ENCODE results near the gene HSD17B14.
"Not testable (repeated sequence)": the region's sequence is repeated elsewhere in the genome, so short reads cannot be mapped to it uniquely, and the experiment has no call there.

HSD17B14 gene

DNA sequence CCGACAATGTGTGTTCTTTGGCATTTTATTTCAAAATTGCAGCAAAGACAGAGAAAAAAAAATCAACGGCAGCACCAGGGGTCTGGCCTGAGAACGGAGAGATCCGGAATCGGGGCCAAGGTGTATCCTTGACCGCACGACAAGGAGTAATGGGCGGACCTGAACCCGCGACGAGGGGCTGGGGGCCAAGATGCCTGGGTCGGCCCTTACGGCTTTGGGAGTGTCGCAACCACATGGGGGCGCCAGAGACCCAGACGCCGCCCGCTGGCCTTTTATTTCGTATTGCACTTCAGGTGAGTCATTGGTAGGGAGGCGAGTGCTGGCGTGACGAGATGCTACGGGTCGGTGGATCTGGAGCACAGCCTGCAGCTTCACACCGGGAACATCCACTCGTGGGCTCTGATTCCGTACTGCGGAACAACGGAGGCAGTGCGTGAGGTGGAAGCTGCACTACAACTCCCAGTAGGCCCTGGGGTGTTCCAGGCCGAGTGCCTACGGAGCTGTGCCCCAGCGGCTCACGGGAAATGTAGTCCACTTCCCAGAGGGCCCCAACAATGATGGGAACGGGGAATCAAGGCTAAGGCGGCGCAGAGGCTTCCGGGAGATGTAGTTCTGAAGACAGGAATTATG is 41.1 kb downstream of the HSD17B14 start:
- TF ChIP-seq, protein P1, sequence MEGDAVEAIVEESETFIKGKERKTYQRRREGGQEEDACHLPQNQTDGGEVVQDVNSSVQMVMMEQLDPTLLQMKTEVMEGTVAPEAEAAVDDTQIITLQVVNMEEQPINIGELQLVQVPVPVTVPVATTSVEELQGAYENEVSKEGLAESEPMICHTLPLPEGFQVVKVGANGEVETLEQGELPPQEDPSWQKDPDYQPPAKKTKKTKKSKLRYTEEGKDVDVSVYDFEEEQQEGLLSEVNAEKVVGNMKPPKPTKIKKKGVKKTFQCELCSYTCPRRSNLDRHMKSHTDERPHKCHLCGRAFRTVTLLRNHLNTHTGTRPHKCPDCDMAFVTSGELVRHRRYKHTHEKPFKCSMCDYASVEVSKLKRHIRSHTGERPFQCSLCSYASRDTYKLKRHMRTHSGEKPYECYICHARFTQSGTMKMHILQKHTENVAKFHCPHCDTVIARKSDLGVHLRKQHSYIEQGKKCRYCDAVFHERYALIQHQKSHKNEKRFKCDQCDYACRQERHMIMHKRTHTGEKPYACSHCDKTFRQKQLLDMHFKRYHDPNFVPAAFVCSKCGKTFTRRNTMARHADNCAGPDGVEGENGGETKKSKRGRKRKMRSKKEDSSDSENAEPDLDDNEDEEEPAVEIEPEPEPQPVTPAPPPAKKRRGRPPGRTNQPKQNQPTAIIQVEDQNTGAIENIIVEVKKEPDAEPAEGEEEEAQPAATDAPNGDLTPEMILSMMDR (IDR thresholded peaks at IDR 0.05; ENCODE audit: control extremely low read depth, extremely low read depth, low read depth, missing control alignments), result peak; percentile 85
- CTCF ChIA-PET, result interaction anchor here (0.6 to 13.1 kb wide), 37 partner anchors 7 to 403 kb away, joined by 3 to 291 read pairs (median 4); partner anchors contain the start of genes BCAT2, CA11, FUT2 and GYS1
- POLR2A ChIA-PET, result interaction anchor here (1.0 to 1.5 kb wide), 2 partner anchors 17 to 33 kb away, joined by 3 to 4 read pairs; no protein-coding TSS in a partner anchor
- DNase-seq (ENCODE audit: extremely low spot score), result peak; percentile 92

DNA sequence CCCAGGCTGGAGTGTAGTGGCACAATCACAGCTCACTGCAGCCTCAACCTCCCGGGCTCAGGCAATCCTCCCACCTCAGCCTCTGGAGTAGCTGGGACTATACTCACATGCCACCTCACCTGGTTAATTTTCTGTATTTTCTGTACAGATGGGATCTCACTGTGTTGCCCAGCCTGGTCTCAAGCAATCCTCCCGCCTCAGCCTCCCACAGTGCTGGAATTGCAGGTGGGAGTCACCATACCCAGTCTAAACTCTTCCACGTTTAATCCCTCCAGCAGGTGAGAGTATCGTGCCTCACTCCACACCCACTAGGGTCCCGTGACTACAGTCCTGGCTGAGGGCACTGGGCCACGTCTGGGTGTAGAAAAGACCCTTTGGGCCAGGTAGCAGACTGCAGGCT is 42.0 kb downstream of the HSD17B14 start:
- CTCF ChIA-PET, result interaction anchor here (1.1 to 13.1 kb wide), 13 partner anchors 9 to 199 kb away, joined by 4 to 291 read pairs (median 16); partner anchors contain the start of genes BCAT2, CA11, GYS1 and HSD17B14
- POLR2A ChIA-PET, result interaction anchor here (0.8 kb wide), 1 partner anchor 81 kb away, joined by 3 read pairs; no protein-coding TSS in a partner anchor
- TF ChIP-seq, protein P1 (IDR thresholded peaks at IDR 0.05; ENCODE audit: control extremely low read depth, extremely low read depth, low read depth, missing control alignments), result no peak
- DNase-seq (ENCODE audit: extremely low spot score), result no peak

GRCh38 chr19:48793271-48793670 is 43.0 kb downstream of the HSD17B14 start:
- ChIA-PET POLR2A (interaction anchor here (0.8 to 1.0 kb wide), 2 partner anchors 82 to 172 kb away, joined by 3 read pairs; partner anchors contain the start of gene FTL), CTCF (interaction anchor here (1.1 to 13.1 kb wide), 7 partner anchors 8 to 178 kb away, joined by 4 to 291 read pairs (median 39); partner anchors contain the start of gene BCAT2)
- TF ChIP-seq, protein P1 (IDR thresholded peaks at IDR 0.05; ENCODE audit: control extremely low read depth, extremely low read depth, low read depth, missing control alignments), result no peak
- DNase-seq (ENCODE audit: extremely low spot score), result no peak

DNA sequence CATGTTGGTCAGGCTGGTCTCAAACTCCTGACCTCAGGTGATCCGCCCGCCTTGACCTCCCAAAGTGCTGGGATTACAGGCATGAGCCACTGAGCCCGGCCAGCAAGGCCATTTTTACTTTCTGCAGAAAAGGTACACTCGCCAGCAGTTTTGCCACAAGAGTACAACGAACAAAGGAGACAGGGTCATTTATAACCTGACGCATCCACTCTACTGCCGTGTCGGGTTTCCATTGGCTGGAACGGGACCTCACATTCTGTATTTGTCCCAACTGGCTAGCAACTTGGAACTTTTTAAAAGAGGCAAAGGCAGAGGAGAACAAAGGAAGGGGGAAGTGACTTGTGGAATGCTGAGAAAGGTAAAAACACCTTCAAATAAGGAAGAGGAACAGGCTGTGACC is 49.0 kb downstream of the HSD17B14 start:
- POLR2A ChIA-PET; DNase-seq (ENCODE audit: extremely low spot score): not testable (repeated sequence)
- CTCF ChIA-PET, result interaction anchor here (0.8 to 13.1 kb wide), 43 partner anchors 9 to 412 kb away, joined by 3 to 291 read pairs (median 4); partner anchors contain the start of genes BCAT2, DHDH, HSD17B14 and IZUMO1

- DNase-seq (ENCODE audit: extremely low spot score); POLR2A ChIA-PET: not testable (repeated sequence)
- CTCF ChIA-PET, result interaction anchor here (2.4 to 6.2 kb wide), 3 partner anchors 25 to 56 kb away, joined by 7 to 43 read pairs (median 22); partner anchors contain the start of genes BCAT2 and HSD17B14
Measured at GRCh38 chr19:48786422-48786821, 49.9 kb downstream of the HSD17B14 start.

GRCh38 chr19:48784527-48784926 is 51.8 kb downstream of the HSD17B14 start:
- DNase-seq (ENCODE audit: extremely low spot score), result no peak
- TF ChIP-seq, protein P1 (IDR thresholded peaks at IDR 0.05; ENCODE audit: control extremely low read depth, extremely low read depth, low read depth, missing control alignments), result no peak
- ChIA-PET CTCF (interaction anchor here (0.7 to 6.2 kb wide), 7 partner anchors 9 to 314 kb away, joined by 3 to 43 read pairs (median 4); partner anchors contain the start of gene HSD17B14), POLR2A (no interaction called here)

DNA sequence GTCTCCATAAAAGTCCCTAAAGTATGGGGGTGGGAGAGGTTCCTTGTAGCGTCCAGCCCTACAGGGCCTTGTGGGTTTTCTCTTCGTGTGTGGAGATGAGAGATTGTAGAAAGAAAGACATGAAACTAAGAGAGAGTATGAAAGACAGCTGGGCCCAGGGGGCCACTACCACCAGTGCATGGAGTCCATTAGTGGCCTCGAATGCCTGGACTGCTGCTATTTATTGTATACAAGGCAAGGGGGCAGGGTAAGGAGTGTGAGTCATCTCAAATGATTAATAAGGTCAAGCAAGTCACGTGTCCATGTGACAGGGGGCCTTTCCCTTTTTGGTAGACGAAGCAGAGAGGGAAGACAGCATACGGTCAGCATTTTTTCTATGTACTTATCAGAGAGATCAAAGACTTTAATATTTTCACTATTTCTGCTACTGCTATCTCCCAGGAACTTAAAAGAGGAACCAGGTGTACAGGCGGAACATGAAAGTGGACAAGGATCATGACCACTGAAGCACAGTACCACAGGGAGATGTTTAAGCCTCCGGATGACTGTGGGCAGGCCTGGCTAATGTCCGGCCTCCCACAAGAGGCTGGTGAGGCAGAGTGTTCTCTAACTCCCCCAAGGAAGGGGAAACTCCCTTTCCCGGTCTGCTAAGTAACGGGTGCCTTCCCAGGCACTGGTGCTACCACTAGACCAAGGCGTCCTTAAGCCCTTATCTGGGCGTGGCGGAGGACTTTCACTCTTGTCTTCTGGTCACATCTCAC is 55.5 kb downstream of the HSD17B14 start:
- POLR2A ChIA-PET, result interaction anchor here (0.6 kb wide), 1 partner anchor 447 kb away, joined by 3 read pairs; no protein-coding TSS in a partner anchor

More for the DNA sequence above, 55.5 kb downstream of the HSD17B14 start:
- TF ChIP-seq, protein P1 (IDR thresholded peaks at IDR 0.05; ENCODE audit: control extremely low read depth, extremely low read depth, low read depth, missing control alignments), result no peak
- CTCF ChIA-PET, result interaction anchor here (1.3 to 6.2 kb wide), 5 partner anchors 15 to 317 kb away, joined by 3 to 43 read pairs (median 3); partner anchors contain the start of genes GYS1 and RUVBL2
- no peak for DNase-seq (ENCODE audit: extremely low spot score)
